Peyer's patch (tissue), 4 donors: ENCODE data around the gene THRB. TPM values are rescaled to one million over a fixed set of nuclear protein-coding genes. Genes with fewer than 3 reads are reported as not detected.

ENCODE experiments used
- DNase-seq, 3 donors: peaks; one replicate each; pipeline ENCODE4 v3.0.0-alpha.2; 2017 to 2019
- H3K27ac ChIP-seq, 4 donors: fragments of 200-600 bp; sonication (generic); one replicate each; pipeline ENCODE4 v1.5.1; 2016 to 2019
- H3K27me3 ChIP-seq, 2 donors: fragments of 200-600 bp; sonication (generic); one replicate each; pipeline ENCODE4 v1.5.1; 2019
- H3K36me3 ChIP-seq, 3 donors: fragments of 200-600 bp; sonication (generic); one replicate each; pipeline ENCODE4 v1.5.1; 2016 to 2019
- H3K4me1 ChIP-seq, 4 donors: fragments of 200-600 bp; sonication (generic); one replicate each; pipeline ENCODE4 v1.5.1; 2016 to 2019
- H3K4me3 ChIP-seq, 4 donors: fragments of 200-600 bp; sonication (generic); 1 replicate in 3 of 4; 2 replicates in 1 of 4; pipeline ENCODE4 v1.5.1; 2016 to 2019; ENCODE audit warnings: mild to moderate bottlenecking in 1 of 4
- H3K9me3 ChIP-seq, 4 donors: fragments of 200-600 bp; sonication (generic); one replicate each; pipeline ENCODE4 v1.5.1; 2016 to 2019; ENCODE audit warnings: mild to moderate bottlenecking in 1 of 4
- POLR2A ChIP-seq, 2 donors: fragments of 450-650 bp; IDR thresholded peaks; one replicate each; pipeline ENCODE4 v1.5.1; 2017; ENCODE audit warnings: antibody characterized with exemption in 2 of 2, mild to moderate bottlenecking in 2 of 2, moderate library complexity in 2 of 2
- total RNA-seq, 4 donors: library from RNA; depleted of rRNA; stranded (reverse); fragments of >200 nt; gene quantifications; one replicate each; pipeline ENCODE4 v1.1.0, GENCODE V29; 2016
- TF ChIP-seq, protein P1 (sequence below), 6 experiments: fragments of 450-650 bp in 4 of 6; fragments of 200-600 bp in 2 of 6; sonication (generic) in 1 of 6; IDR thresholded peaks; one replicate each; pipeline ENCODE4 v1.5.1; 2017 to 2019; ENCODE audit warnings: antibody characterized with exemption in 6 of 6, mild to moderate bottlenecking in 3 of 6, moderate library complexity in 1 of 6

THRB gene
- total RNA-seq, 4 donors from 2014 or later: 2.6 to 13.2 (median 8.4) TPM

DNA sequence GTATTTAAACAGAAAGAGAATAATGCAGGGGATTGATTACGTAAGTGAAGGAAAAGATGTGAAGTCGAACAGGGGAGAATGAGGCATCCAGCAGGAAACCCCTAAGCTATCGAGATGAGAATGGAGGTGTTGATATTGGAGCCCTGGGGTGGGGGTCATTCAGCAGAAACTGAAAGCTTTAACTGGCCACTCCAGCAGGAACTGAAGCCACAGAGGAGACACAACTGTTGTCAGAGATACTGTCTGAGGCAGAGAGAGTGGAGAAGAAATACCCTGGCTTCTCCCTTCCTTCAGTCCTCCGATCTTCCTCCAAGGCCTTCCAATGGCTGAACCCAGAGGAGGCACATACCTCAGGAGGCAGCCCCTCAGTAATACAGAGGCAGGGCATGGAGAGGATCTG, 152.4 kb downstream of the THRB start:
- no peak for DNase-seq
- Histone ChIP-seq H3K9me3 (no peaks in the 10 kb centered on the region), H3K36me3 (no peaks in the 10 kb centered on the region), H3K27ac (no peak overlapping the region), H3K27me3 (no peaks in the 10 kb centered on the region), H3K4me3 (no peak overlapping the region), H3K4me1 (no peaks in the 10 kb centered on the region)
- no peak for TF ChIP-seq POLR2A (IDR thresholded peaks at IDR 0.05)
- TF ChIP-seq, protein P1, sequence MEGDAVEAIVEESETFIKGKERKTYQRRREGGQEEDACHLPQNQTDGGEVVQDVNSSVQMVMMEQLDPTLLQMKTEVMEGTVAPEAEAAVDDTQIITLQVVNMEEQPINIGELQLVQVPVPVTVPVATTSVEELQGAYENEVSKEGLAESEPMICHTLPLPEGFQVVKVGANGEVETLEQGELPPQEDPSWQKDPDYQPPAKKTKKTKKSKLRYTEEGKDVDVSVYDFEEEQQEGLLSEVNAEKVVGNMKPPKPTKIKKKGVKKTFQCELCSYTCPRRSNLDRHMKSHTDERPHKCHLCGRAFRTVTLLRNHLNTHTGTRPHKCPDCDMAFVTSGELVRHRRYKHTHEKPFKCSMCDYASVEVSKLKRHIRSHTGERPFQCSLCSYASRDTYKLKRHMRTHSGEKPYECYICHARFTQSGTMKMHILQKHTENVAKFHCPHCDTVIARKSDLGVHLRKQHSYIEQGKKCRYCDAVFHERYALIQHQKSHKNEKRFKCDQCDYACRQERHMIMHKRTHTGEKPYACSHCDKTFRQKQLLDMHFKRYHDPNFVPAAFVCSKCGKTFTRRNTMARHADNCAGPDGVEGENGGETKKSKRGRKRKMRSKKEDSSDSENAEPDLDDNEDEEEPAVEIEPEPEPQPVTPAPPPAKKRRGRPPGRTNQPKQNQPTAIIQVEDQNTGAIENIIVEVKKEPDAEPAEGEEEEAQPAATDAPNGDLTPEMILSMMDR (IDR thresholded peaks at IDR 0.05): no peak

DNA sequence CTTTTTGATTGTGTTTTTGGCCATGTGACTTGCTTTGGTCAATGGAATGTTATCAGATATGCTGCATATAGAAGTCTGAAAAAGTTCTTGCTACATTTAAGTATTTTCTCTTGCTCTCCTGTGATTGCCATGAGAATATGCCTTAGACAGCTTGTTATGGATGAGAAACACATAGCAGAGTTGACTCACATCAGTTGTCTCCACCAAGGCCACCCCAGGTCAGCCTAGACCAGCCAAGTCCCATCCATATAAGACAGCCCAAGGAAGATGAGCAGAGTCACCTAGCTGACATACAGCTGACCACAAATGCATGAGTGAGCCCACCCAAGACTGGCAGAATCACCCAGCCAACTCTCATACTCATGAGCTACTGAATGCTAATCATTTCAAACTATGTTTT, 153.0 kb downstream of the THRB start:
- H3K4me3 ChIP-seq: no peak overlapping the region
- H3K27ac ChIP-seq: no peak overlapping the region
- H3K36me3 ChIP-seq: no peaks in the 10 kb centered on the region
- DNase-seq: no peak
- TF ChIP-seq, protein P1 (IDR thresholded peaks at IDR 0.05): no peak
- TF ChIP-seq POLR2A (IDR thresholded peaks at IDR 0.05): no peak
- H3K4me1 ChIP-seq: no peaks in the 10 kb centered on the region
- H3K27me3 ChIP-seq: no peaks in the 10 kb centered on the region
- no peaks in the 10 kb centered on the region for H3K9me3 ChIP-seq

DNA sequence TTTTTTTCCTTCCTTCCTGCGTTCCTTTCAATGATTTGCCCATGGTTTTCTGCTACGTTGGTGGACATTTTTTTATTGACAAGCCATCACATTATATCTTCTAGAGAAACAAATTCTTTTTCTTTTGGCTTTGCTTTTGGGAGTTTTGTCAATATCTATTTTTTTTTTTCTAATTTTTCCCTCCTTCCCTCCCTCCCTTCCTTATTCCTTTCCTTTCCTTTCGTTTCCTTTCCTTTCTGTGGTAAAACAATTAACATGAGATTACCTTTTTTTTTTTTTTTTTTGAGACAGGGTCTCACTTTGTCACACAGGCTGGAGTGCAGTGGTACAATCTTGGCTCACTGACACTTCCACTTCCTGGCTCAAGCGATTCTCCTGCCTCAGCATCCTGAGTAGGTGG, 153.7 kb downstream of the THRB start:
- no peaks in the 10 kb centered on the region for H3K4me1 ChIP-seq
- no peaks in the 10 kb centered on the region for H3K36me3 ChIP-seq
- no peaks in the 10 kb centered on the region for H3K9me3 ChIP-seq
- TF ChIP-seq, protein P1 (IDR thresholded peaks at IDR 0.05): no peak
- no peak for TF ChIP-seq POLR2A (IDR thresholded peaks at IDR 0.05)
- no peak overlapping the region for H3K27ac ChIP-seq
- DNase-seq: no peak
- no peaks in the 10 kb centered on the region for H3K27me3 ChIP-seq
- H3K4me3 ChIP-seq: no peak overlapping the region

DNA sequence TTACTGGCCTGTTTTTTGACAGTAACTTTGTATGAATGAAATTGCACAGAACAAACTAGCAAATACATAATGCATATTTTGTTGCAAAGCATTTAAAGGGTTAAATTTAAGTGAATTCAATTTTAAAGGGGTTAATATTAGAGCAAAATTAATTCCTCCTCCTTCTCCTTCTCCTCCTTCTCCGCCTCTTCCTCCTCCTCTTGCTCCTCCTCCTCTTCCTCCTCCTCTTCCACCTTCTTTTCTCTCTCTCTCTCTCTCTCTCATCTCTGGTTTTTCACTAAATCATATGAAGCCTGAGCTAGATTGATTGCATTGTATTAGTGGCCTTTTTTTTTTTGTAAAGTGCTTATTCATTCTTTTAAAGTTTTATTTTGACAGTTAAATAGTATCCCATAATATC, 154.5 kb downstream of the THRB start:
- H3K9me3 ChIP-seq: no peaks in the 10 kb centered on the region
- no peaks in the 10 kb centered on the region for H3K27me3 ChIP-seq
- no peaks in the 10 kb centered on the region for H3K36me3 ChIP-seq
- TF ChIP-seq POLR2A (IDR thresholded peaks at IDR 0.05): no peak
- no peak overlapping the region for H3K4me3 ChIP-seq
- H3K4me1 ChIP-seq: no peaks in the 10 kb centered on the region
- no peak for DNase-seq
- H3K27ac ChIP-seq: no peak overlapping the region

DNA sequence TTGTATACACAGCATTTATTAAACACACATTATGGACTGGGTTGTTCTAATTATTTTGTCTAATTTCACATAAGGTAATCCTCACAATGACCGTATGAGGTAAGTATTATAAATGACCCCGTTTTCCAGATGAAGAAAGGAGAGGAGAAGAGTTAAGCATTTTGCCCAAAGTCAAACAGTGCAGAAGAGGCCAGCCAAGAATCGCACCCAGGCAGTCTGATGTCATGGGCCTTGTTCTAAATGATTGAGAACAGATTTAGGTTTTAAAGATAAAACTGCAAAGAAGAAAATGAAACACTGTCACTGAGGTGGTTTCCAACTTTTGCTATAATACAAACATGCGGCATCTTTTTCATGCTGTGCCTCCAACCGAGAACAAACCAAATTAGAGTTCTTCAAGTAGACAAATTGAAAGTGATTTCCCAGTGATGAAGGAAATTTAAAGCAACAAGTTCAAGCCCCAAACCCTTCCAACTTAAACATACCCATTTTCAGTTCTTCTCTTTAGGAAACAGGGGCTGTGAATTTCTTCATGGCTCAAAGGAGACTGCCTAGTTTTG, 155.3 kb downstream of the THRB start:
- H3K4me1 ChIP-seq: no peaks in the 10 kb centered on the region
- TF ChIP-seq, protein P1 (IDR thresholded peaks at IDR 0.05): no peak
- no peak for TF ChIP-seq POLR2A (IDR thresholded peaks at IDR 0.05)

DNA sequence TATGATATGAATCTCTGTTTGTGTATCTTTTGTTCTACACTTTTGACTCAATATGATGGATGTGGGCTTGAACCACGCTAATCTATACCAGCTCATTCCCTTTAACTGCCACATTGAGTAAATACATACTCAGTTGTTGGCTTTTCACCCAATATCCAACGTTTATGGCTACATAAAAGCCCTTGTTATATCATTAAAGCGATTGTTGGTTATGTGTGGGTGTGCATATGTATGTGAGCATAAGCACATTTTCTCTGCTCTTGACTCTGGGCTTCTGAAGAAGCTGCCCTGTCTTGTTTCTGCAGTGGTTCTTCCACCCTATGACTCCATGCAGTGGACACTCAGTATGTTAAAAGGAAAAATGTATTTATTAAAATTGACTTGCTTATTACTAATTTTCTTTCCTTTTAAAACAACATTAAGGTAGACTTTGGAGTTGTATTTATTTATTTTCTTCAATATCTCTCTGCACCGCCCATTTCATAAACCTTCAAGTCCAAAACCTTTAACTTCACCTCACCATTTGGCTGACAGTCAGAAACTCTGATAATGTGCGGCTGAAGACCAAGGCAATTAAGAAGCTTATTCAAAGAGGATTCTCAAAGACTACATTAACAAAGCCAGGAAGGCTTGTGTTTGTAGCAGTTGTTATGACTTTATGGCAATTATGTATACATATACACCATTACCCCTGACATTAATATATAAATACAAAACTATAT, 156.1 kb downstream of the THRB start:
- no peaks in the 10 kb centered on the region for H3K36me3 ChIP-seq
- TF ChIP-seq, protein P1 (IDR thresholded peaks at IDR 0.05): no peak
- TF ChIP-seq POLR2A (IDR thresholded peaks at IDR 0.05): no peak
- H3K27me3 ChIP-seq: no peaks in the 10 kb centered on the region
- no peak overlapping the region for H3K27ac ChIP-seq
- no peak overlapping the region for H3K4me3 ChIP-seq
- H3K9me3 ChIP-seq: no peaks in the 10 kb centered on the region
- no peaks in the 10 kb centered on the region for H3K4me1 ChIP-seq
- no peak for DNase-seq

More for the DNA sequence above, 155.3 kb downstream of the THRB start:
- no peaks in the 10 kb centered on the region for H3K9me3 ChIP-seq
- no peaks in the 10 kb centered on the region for H3K36me3 ChIP-seq
- H3K4me3 ChIP-seq: no peak overlapping the region
- H3K27me3 ChIP-seq: no peaks in the 10 kb centered on the region
- no peak overlapping the region for H3K27ac ChIP-seq
- DNase-seq: no peak
